SK-N-DZ (cell line): ENCODE data around the gene CDK16.

Experiments used
- DNase-seq: peaks from one replicate; pipeline ENCODE4 v3.0.0-alpha.2; 2015; ENCODE audit warnings: low spot score

CDK16 gene

GRCh38 chrX:47208108-47208507, 10.4 kb upstream of the CDK16 start:
- no peak for DNase-seq

DNA sequence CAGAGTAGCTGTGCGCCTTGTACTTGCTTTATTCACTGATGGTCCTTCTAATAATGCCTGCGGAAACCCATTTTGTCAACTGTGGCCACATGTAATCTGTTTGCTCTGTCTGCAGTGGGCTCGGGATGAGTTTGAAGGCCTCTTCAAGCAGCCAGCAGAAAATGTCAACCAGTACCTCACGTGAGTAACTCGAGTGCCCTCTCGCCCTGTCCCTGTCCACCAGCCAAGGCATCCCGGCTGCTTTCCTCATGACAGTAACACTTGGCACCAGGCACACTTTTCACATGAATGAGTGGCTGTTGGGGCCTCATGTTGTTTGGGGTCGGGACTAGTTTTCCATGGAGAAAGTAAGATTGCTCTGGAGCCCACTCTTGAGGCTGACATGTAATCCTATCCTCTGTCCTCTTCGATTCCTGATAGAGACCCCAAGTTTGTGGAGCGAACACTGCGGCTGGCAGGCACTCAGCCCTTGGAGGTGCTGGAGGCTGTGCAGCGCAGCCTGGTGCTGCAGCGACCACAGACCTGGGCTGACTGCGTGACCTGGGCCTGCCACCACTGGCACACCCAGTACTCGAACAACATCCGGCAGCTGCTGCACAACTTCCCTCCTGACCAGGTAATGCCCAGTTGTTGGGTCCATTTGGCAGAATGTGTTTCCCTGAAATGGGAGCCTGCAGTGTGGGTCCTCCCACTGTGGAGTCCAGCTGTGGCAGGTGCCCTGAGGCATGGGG, 8.8 kb upstream of the CDK16 start:
- DNase-seq: no peak

DNA sequence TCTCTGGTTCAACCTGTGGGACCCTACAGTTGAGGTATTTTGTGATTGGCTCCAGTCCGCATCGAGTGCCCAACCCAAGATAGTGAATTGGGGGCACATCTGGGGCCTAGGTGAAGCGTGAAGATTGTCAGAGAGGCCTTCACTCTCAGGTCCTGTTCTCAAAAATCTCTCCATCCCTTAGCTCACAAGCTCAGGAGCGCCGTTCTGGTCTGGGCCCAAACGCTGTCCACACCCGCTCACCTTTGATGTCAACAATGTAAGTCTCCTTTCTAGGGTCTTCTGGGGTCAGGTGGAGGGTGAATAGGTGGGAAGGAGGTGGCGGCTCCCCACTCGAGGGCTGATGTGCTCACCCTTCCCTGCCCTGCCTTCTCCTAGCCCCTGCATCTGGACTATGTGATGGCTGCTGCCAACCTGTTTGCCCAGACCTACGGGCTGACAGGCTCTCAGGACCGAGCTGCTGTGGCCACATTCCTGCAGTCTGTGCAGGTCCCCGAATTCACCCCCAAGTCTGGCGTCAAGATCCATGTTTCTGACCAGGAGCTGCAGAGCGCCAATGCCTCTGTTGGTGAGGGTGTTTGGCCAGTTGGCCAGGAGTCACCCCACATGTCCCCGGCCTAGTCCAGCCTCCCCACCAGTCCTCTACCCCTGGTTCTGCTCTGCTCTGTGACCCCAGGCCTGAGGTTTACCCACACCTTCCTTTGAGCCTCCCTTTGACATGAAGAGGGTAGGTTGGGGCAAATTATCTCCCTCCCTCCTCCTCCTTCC, 7.6 kb upstream of the CDK16 start:
- DNase-seq: no peak

DNA sequence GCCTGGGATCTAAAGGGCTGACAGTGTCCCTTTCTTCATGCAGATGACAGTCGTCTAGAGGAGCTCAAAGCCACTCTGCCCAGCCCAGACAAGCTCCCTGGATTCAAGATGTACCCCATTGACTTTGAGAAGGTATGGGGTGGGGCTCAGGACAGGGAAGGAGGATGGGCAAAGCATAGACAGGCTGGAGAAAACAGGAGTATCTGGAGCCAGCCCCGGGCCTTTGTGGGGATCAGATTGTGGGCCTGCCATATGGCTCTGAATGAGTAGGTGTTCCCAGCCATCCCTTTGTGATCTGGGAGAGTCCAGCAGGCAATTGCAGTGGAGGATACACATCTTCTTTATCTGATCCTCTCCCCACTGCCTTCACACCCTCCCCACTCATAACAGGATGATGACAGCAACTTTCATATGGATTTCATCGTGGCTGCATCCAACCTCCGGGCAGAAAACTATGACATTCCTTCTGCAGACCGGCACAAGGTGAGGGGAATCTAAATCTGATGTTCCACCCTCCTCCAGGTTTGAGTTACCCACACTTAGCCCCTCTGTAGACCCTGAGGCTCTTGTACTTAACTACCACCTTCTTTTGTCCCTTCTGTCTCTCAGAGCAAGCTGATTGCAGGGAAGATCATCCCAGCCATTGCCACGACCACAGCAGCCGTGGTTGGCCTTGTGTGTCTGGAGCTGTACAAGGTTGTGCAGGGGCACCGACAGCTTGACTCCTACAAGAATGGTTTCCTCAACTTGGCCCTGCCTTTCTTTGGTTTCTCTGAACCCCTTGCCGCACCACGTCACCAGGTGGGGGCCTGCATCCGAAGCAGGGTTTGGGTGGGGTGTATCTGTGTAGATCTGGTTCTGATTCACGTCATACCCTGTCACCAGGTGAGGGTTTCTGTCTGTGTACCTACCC, 5.8 kb upstream of the CDK16 start:
- no peak for DNase-seq

DNA sequence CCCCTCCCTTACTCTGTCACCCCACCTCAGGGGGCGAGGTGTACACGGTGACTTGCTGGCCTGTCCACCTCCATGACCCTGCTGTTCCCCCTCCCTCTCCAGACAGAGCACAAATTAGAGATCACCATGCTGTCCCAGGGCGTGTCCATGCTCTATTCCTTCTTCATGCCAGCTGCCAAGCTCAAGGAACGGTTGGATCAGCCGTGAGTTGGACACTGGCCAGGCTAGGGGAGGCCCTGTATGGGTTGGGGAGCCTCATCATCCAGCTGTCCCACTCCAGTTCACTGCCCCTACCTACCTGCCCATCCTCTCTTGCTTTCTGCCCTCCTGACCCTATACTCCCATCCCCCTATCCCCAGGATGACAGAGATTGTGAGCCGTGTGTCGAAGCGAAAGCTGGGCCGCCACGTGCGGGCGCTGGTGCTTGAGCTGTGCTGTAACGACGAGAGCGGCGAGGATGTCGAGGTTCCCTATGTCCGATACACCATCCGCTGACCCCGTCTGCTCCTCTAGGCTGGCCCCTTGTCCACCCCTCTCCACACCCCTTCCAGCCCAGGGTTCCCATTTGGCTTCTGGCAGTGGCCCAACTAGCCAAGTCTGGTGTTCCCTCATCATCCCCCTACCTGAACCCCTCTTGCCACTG, 3.9 kb upstream of the CDK16 start:
- DNase-seq: no peak

DNA sequence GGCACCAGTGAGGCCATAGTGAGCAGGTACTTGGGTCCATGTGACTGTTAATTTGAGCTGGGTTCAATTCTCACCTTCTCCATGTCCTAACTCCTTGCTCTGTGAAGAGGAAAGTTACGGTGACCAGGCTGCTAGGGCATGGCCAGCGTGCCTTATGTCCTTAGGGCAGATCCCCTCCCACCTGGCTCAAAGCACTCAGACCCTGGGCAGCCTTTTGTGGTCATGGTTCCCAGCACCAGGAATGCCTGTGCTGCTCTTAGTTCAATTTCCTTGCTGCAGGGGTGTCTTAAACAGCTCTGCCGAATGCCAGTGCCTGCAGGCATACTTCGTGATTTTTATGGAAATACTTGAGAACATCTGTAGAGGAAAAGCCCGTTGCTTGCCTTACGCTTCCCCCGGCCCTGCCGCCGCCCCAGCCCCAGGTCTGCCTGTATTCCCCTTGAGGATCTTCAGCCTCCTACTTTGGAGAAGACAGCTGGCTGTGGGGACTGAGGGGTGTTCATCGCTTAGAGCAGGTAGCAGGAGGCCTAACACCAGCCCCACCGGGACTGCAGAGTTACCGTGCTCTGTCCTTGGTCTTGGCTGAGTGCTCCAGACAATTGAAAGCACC, 3.1 kb upstream of the CDK16 start:
- no peak for DNase-seq

DNA sequence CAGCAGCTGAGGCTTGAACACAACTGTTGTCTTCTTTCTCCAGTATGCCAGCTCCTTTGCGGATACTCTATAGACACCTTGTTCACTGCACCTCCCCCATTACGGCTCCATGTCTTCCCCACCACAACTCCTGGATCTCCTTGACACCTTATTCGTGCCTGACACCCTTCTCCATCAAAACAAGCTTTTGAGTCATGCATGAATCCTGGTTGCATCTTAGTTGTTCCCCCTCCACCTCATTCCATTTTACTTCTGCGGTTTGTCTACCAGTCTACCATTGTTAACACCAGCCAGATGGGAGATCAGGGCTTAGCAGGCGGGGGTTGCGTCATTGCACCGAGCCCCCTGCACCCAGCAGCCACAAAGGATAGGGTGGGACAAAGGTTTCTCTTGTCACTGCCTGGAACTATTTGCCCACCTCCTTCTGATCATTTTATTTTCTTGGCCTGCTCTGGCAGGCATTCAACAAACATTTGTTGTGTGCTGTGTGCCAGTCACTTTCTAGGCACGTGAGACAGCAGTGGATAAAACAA, 2.0 kb upstream of the CDK16 start:
- no peak for DNase-seq

DNA sequence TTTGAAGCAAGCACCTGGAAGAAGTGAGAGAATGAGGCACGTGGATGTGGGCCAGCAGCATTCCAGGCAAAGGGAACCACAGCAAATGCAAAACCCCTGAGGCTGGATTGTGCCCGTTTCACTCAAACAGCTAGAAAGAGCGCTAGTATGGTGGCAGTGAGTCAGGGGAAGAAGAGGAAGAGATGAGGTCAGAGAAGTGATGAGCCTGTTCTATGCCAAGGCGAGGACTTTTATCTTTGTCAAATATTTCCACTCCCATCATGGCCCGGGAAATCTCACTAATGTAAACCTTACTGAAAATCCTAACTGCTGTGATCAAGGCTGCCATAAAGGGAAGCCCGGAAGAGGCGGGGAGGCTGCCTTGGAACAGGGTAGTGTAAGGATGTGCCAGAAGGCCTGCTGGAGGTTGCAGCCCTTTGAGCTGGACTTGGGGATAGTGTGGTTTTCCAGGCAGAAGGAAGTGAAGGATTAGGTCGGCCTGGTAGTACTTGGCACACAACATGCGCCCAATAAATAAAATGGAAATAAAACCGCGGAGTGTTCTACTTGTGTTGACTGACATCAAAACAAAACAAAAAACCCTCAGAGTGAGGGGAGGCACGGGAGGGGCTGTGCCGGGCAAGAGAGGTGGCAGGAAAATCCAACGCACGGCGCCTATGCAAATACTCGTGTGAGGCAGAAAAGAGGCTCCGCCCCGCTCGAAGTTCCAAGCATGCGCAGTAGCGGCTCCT, 1.2 kb upstream of the CDK16 start:
- no peak for DNase-seq

- peak; percentile 98 for DNase-seq
Measured at GRCh38 chrX:47217852-47218279, 615 bp upstream of the CDK16 start.

- peak; percentile 41 for DNase-seq
Measured at GRCh38 chrX:47218920-47219815, 687 bp downstream of the CDK16 start.

DNA sequence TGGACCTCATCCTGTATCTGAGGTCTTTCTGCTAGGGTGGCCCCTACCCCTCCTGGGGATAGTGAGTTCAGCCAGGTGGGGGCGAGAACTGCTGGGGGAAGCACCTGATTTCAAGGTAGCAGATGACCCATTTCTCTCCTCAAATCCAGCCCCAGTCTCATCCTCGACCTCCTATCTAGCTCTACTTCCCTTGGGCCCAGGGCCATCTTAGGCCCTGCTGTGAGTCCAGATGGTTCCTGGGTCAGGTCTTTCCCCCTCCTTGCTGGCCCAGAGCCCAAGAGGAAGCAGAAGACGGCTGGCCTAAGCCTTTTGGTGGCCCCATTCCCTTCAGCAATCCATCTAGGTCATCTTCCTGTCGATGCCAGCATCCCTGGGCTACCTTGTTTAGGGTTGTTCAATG, 3.3 kb downstream of the CDK16 start:
- no peak for DNase-seq

- DNase-seq: no peak
Measured at GRCh38 chrX:47222751-47223350, 4.4 kb downstream of the CDK16 start.

DNA sequence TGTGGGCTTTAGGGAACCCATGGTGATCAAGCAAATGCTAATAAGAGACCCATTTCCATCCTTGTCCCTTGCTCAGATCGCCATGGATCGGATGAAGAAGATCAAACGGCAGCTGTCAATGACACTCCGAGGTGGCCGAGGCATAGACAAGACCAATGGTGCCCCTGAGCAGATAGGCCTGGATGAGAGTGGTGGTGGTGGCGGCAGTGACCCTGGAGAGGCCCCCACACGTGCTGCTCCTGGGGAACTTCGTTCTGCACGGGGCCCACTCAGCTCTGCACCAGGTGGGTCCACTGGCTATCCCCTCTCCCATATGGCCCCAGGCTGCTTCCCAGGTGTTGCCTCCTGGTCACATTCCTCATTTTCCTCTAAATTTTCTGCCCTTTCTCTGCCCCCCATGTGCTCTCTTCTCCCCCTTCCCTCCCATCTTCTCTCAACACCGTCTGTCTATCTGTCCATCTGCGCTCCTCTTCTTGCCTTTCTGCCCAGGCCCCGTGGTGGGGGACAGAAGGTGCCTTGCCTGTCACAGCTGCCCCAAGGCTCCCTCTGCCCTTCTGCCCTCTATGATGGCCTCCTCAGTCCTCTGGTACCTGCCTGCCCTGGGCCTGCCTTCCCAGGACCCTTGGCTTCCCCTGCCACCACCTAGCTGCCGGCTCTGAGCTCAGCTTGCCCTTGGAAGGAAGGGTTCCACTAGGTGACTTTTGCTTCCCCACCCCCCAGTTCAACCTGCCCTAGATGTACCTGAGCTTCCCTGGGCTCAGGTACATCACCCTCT, 5.2 kb downstream of the CDK16 start:
- DNase-seq: no peak

GRCh38 chrX:47224266-47224895, 5.9 kb downstream of the CDK16 start:
- DNase-seq: no peak

- DNase-seq: no peak
Measured at GRCh38 chrX:47224896-47225290, 6.4 kb downstream of the CDK16 start.

- no peak for DNase-seq
Measured at GRCh38 chrX:47226071-47226470, 7.6 kb downstream of the CDK16 start.

DNA sequence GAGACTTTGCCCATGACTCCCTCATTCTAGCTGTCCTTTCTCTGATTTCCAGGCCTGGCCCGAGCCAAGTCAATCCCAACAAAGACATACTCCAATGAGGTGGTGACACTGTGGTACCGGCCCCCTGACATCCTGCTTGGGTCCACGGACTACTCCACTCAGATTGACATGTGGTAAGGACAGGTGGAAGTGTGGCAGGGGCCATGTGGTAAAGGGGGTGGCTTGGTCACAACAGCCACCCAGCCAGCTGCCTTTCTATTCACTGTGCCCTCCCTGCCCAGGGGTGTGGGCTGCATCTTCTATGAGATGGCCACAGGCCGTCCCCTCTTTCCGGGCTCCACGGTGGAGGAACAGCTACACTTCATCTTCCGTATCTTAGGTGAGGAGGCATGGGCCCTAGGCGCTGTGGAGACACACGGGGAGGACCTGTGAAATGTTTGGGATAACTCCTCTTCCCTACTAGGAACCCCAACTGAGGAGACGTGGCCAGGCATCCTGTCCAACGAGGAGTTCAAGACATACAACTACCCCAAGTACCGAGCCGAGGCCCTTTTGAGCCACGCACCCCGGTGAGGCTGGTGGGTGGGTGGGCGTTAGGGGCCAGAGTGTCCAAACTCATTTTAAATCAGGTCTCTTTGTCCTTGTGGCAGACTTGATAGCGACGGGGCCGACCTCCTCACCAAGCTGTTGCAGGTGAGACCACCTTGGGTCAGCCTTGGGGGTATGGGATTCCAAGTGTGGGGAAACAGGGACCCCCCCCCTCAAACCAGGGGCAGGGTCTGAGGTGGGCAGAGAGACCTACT, 8.3 kb downstream of the CDK16 start:
- no peak for DNase-seq
